ENCODE data around the gene OR9A2.
"Not testable (repeated sequence)": the region's sequence is repeated elsewhere in the genome, so short reads cannot be mapped to it uniquely, and the experiment has no call there.

OR9A2 gene

GRCh38 chr7:143016996-143017395, 9.9 kb downstream of the OR9A2 start:
- no peak for DNase-seq (ENCODE audit: low spot score)

GRCh38 chr7:143015926-143016490, 10.9 kb downstream of the OR9A2 start:
- no peak for DNase-seq (ENCODE audit: low spot score)

GRCh38 chr7:143015084-143015483, 11.8 kb downstream of the OR9A2 start:
- DNase-seq (ENCODE audit: low spot score), result no peak

GRCh38 chr7:143013893-143014292, 13.0 kb downstream of the OR9A2 start:
- no peak for DNase-seq (ENCODE audit: low spot score)

- no peak for DNase-seq (ENCODE audit: low spot score)
These were observed 13.5 kb downstream of the OR9A2 start for GRCh38 chr7:143013473-143013872.

- no peak for DNase-seq (ENCODE audit: low spot score)
These were observed 14.5 kb downstream of the OR9A2 start for GRCh38 chr7:143012409-143012808.

GRCh38 chr7:143012001-143012400, 14.9 kb downstream of the OR9A2 start:
- DNase-seq (ENCODE audit: low spot score), result no peak

- DNase-seq (ENCODE audit: low spot score), result peak; percentile 56
These were observed 18.7 kb downstream of the OR9A2 start for GRCh38 chr7:143008007-143008901.

- no peak for DNase-seq (ENCODE audit: low spot score)
These were observed 21.2 kb downstream of the OR9A2 start for GRCh38 chr7:143005632-143006260.

- DNase-seq (ENCODE audit: low spot score), result peak; percentile 52
These were observed 23.4 kb downstream of the OR9A2 start for GRCh38 chr7:143003393-143004051.

- no peak for DNase-seq (ENCODE audit: low spot score)
These were observed 24.0 kb downstream of the OR9A2 start for GRCh38 chr7:143002898-143003297.

GRCh38 chr7:143002106-143002505, 24.8 kb downstream of the OR9A2 start:
- DNase-seq (ENCODE audit: low spot score), result peak; percentile 31

- DNase-seq (ENCODE audit: low spot score), result no peak
These were observed 26.3 kb downstream of the OR9A2 start for GRCh38 chr7:143000648-143001047.

- no peak for DNase-seq (ENCODE audit: low spot score)
These were observed 27.1 kb downstream of the OR9A2 start for GRCh38 chr7:142999793-143000192.

- DNase-seq (ENCODE audit: low spot score), result no peak
These were observed 28.0 kb downstream of the OR9A2 start for GRCh38 chr7:142998966-142999365.

GRCh38 chr7:142997456-142997989, 29.4 kb downstream of the OR9A2 start:
- DNase-seq (ENCODE audit: low spot score), result no peak

GRCh38 chr7:142992427-142992826, 34.5 kb downstream of the OR9A2 start:
- DNase-seq (ENCODE audit: low spot score), result no peak

GRCh38 chr7:142984297-142984696, 42.6 kb downstream of the OR9A2 start:
- DNase-seq (ENCODE audit: low spot score), result no peak

- no peak for DNase-seq (ENCODE audit: low spot score)
These were observed 43.1 kb downstream of the OR9A2 start for GRCh38 chr7:142983825-142984224.

- DNase-seq (ENCODE audit: low spot score), result not testable (repeated sequence)
These were observed 48.5 kb downstream of the OR9A2 start for GRCh38 chr7:142978402-142978801.

Measured in kidney capillary endothelial cell (primary cell).